H1 (cell line): ENCODE measurements around the gene GLS. TPM values are rescaled to one million over a fixed set of nuclear protein-coding genes. Genes with fewer than 3 reads are reported as not detected.

ENCODE experiments used
- CTCF ChIA-PET: fragments of 300-600 bp; sonication (Branson Sonifier 250); formaldehyde crosslinking; loops from one replicate; lab custom pipeline; 2021; ENCODE audit not compliant: partially characterized antibody; lab: Charles Lee
- POLR2A ChIA-PET: fragments of 300-600 bp; sonication (Branson Sonifier 250); formaldehyde crosslinking; loops from one replicate; lab custom pipeline; 2021; ENCODE audit warnings: inconsistent platforms; ENCODE audit not compliant: partially characterized antibody; lab: Charles Lee
- DNase-seq, 2 experiments: peaks; one replicate each; pipeline versions ENCODE4 v3.0.0 to v3.0.0-alpha.2; 2010 to 2022; ENCODE audit warnings: low spot score in 2 of 2, low read depth in 1 of 2, mixed read lengths in 1 of 2
- FAIRE-seq: peaks from 2 replicates; lab custom pipeline; 2011; peaks lifted over from hg19 to GRCh38; lab: Jason Lieb, UNC
- H2AFZ ChIP-seq: 2 replicates; pipeline ENCODE4 v1.8.1; 2012; ENCODE audit warnings: low read length, inconsistent platforms
- H2AK5ac ChIP-seq: 2 replicates; pipeline ENCODE4 v1.6.1; 2013; ENCODE audit warnings: low read depth, low read length
- H2BK120ac ChIP-seq: replicated peaks from 2 replicates; pipeline ENCODE3; 2013; ENCODE audit warnings: low read depth, low read length, inconsistent platforms
- H2BK12ac ChIP-seq: 2 replicates; pipeline ENCODE4 v1.6.1; 2013; ENCODE audit warnings: low read depth, low read length
- H2BK15ac ChIP-seq: 2 replicates; pipeline ENCODE4 v1.6.1; 2013; ENCODE audit warnings: low read length
- H2BK20ac ChIP-seq: 2 replicates; pipeline ENCODE4 v1.6.1; 2013; ENCODE audit warnings: low read length
- H2BK5ac ChIP-seq: 2 replicates; pipeline ENCODE4 v1.6.1; 2013; ENCODE audit warnings: low read depth, low read length
- H3K14ac ChIP-seq: 2 replicates; pipeline ENCODE4 v1.6.1; 2013; ENCODE audit warnings: inconsistent platforms; ENCODE audit not compliant: insufficient read length
- H3K18ac ChIP-seq: 2 replicates; pipeline ENCODE4 v1.6.1; 2013; ENCODE audit warnings: low read length; ENCODE audit errors: extremely low read depth
- H3K23ac ChIP-seq: 2 replicates; pipeline ENCODE4 v1.6.1; 2013; ENCODE audit warnings: inconsistent platforms; ENCODE audit not compliant: insufficient read length
- H3K23me2 ChIP-seq: 2 replicates; pipeline ENCODE4 v1.6.1; 2013; ENCODE audit warnings: low read depth, low read length
- H3K27ac ChIP-seq: 2 replicates; pipeline ENCODE4 v1.6.1; 2011; ENCODE audit warnings: low read depth, low read length, inconsistent platforms
- H3K27me3 ChIP-seq, 4 experiments: replicated peaks in 1 of 4; 1 replicate in 1 of 4; 2 replicates in 3 of 4; pipeline versions ENCODE4 v1.6.1 to v1.8.1; 2011 to 2013; ENCODE audit warnings: low read length in 3 of 4, mild to moderate bottlenecking in 3 of 4, inconsistent platforms in 2 of 4, mixed read lengths in 2 of 4, moderate library complexity in 1 of 4; ENCODE audit not compliant: control insufficient read depth in 3 of 4, insufficient read depth in 3 of 4; ENCODE audit errors: extremely low read depth in 1 of 4
- H3K36me3 ChIP-seq, 4 experiments: 2 replicates each; pipeline versions ENCODE4 v1.6.1 to v1.8.1; 2011 to 2013; ENCODE audit warnings: mild to moderate bottlenecking in 4 of 4, low read length in 3 of 4, moderate library complexity in 2 of 4, control low read depth in 1 of 4, inconsistent platforms in 1 of 4; ENCODE audit not compliant: insufficient read depth in 4 of 4, control insufficient read depth in 2 of 4
- H3K4ac ChIP-seq: replicated peaks from 2 replicates; pipeline ENCODE3; 2013; ENCODE audit warnings: low read length, low read depth, mixed read lengths, inconsistent platforms; ENCODE audit not compliant: insufficient read length
- H3K4me1 ChIP-seq, 4 experiments: replicated peaks in 1 of 4; 1 replicate in 1 of 4; 2 replicates in 3 of 4; pipeline versions ENCODE4 v1.6.1 to v1.8.1; 2011 to 2013; ENCODE audit warnings: low read length in 3 of 4, inconsistent platforms in 2 of 4, mixed read lengths in 1 of 4; ENCODE audit not compliant: insufficient read depth in 4 of 4, control insufficient read depth in 3 of 4
- H3K4me2 ChIP-seq, 2 experiments: 2 replicates each; pipeline versions ENCODE4 v1.6.1 to v1.8.1; 2011 to 2013; ENCODE audit warnings: low read depth in 2 of 2, low read length in 2 of 2, control low read depth in 1 of 2, inconsistent platforms in 1 of 2, mild to moderate bottlenecking in 1 of 2; ENCODE audit not compliant: insufficient read depth in 1 of 2
- H3K4me3 ChIP-seq, 4 experiments: fragments of 200-600, 300-600 bp in 1 of 4; sonication (generic), shearing (Covaris generic), sonication (Bioruptor Twin) in 1 of 4; 2 replicates each; pipeline versions ENCODE4 v1.5.1 to v1.8.1; 2011 to 2016; ENCODE audit warnings: low read length in 4 of 4, low read depth in 3 of 4, control low read depth in 2 of 4, inconsistent platforms in 2 of 4, mild to moderate bottlenecking in 2 of 4, mixed read lengths in 1 of 4, moderate library complexity in 1 of 4; ENCODE audit not compliant: insufficient read depth in 2 of 4; ENCODE audit errors: extremely low read depth in 1 of 4
- H3K56ac ChIP-seq: replicated peaks from 2 replicates; pipeline ENCODE3; 2013; ENCODE audit warnings: low read depth, mild to moderate bottlenecking, mixed read lengths, low read length, inconsistent platforms; ENCODE audit not compliant: insufficient read length
- H3K79me1 ChIP-seq: 2 replicates; pipeline ENCODE4 v1.6.1; 2013; ENCODE audit warnings: low read depth, low read length, control low read depth
- H3K79me2 ChIP-seq, 2 experiments: 2 replicates each; pipeline versions ENCODE4 v1.6.1 to v1.8.1; 2012 to 2013; ENCODE audit warnings: low read length in 2 of 2, mild to moderate bottlenecking in 2 of 2, inconsistent platforms in 1 of 2; ENCODE audit not compliant: insufficient read depth in 2 of 2, control insufficient read depth in 1 of 2
- H3K9ac ChIP-seq, 4 experiments: replicated peaks in 1 of 4; 1 replicate in 1 of 4; 2 replicates in 3 of 4; pipeline versions ENCODE4 v1.6.1 to v1.8.1; 2011 to 2013; ENCODE audit warnings: low read depth in 3 of 4, low read length in 3 of 4, control low read depth in 2 of 4, mild to moderate bottlenecking in 2 of 4, moderate library complexity in 2 of 4, inconsistent platforms in 1 of 4; ENCODE audit errors: extremely low read depth in 1 of 4
- H3K9me3 ChIP-seq, 2 experiments: 2 replicates each; pipeline versions ENCODE4 v1.6.1 to v1.8.1; 2012 to 2013; ENCODE audit warnings: mild to moderate bottlenecking in 2 of 2, moderate library complexity in 2 of 2, control low read depth in 1 of 2, inconsistent platforms in 1 of 2, low read depth in 1 of 2, low read length in 1 of 2, mixed read lengths in 1 of 2; ENCODE audit not compliant: insufficient read depth in 2 of 2
- H4K20me1 ChIP-seq, 2 experiments: replicated peaks in 1 of 2; 2 replicates each; pipeline versions ENCODE3 to v1.8.1; 2011 to 2013; ENCODE audit warnings: inconsistent platforms in 2 of 2, low read length in 2 of 2, mild to moderate bottlenecking in 1 of 2; ENCODE audit not compliant: insufficient read depth in 2 of 2, control insufficient read depth in 1 of 2
- H4K5ac ChIP-seq: 2 replicates; pipeline ENCODE4 v1.6.1; 2013; ENCODE audit warnings: low read length, low read depth, mixed read lengths, inconsistent platforms; ENCODE audit not compliant: insufficient read length
- H4K8ac ChIP-seq: 2 replicates; pipeline ENCODE4 v1.8.0; 2013; ENCODE audit warnings: mild to moderate bottlenecking, moderate library complexity, low read length, inconsistent platforms; ENCODE audit not compliant: insufficient read depth; ENCODE audit errors: extremely low read depth
- H4K91ac ChIP-seq: replicated peaks from 2 replicates; pipeline ENCODE3; 2013; ENCODE audit warnings: low read length, mixed read lengths, inconsistent platforms; ENCODE audit not compliant: insufficient read length
- BRCA1 ChIP-seq: IDR thresholded peaks from 2 replicates; pipeline ENCODE4 v1.6.1; 2012; ENCODE audit warnings: low read depth, low read length, improper control_type of control experiment
- CBX8 ChIP-seq: fragments of 300-800, 300-1000 bp; sonication (generic); IDR thresholded peaks from 2 replicates; pipeline ENCODE4 v1.7.1; 2016; ENCODE audit warnings: low read depth, low read length, borderline replicate concordance
- EP300 ChIP-seq, 2 experiments: IDR thresholded peaks; 1 replicate in 1 of 2; 2 replicates in 1 of 2; pipeline ENCODE4 v1.6.1; 2011 to 2012; ENCODE audit warnings: low read depth in 2 of 2, low read length in 2 of 2, mild to moderate bottlenecking in 2 of 2, borderline replicate concordance in 1 of 2, inconsistent platforms in 1 of 2, moderate library complexity in 1 of 2
- KDM1A ChIP-seq: fragments of 200-600, 300-600 bp; sonication (generic); IDR thresholded peaks from 2 replicates; pipeline ENCODE4 v1.7.1; 2016; ENCODE audit warnings: mild to moderate bottlenecking, low read length, borderline replicate concordance
- RBBP5 ChIP-seq: IDR thresholded peaks from 2 replicates; pipeline ENCODE4 v1.7.1; 2012; ENCODE audit warnings: low read depth, mild to moderate bottlenecking, inconsistent platforms, low read length, moderate library complexity, borderline replicate concordance
- RFX5 ChIP-seq: IDR thresholded peaks from 2 replicates; pipeline ENCODE4 v1.6.1; 2011; ENCODE audit warnings: low read depth, low read length, improper control_type of control experiment, borderline replicate concordance
- RXRA ChIP-seq: IDR thresholded peaks from 2 replicates; pipeline ENCODE4 v1.6.1; 2011; ENCODE audit warnings: low read depth, mild to moderate bottlenecking, low read length, moderate library complexity; ENCODE audit not compliant: insufficient read depth
- SAP30 ChIP-seq: fragments of 300-600 bp; sonication (generic); IDR thresholded peaks from 2 replicates; pipeline ENCODE4 v1.7.1; 2012; ENCODE audit warnings: low read length, moderate library complexity, mild to moderate bottlenecking, inconsistent platforms; ENCODE audit not compliant: insufficient read depth, insufficient replicate concordance
- SP2 ChIP-seq: IDR thresholded peaks from 2 replicates; pipeline ENCODE4 v1.6.1; 2012; ENCODE audit warnings: mild to moderate bottlenecking, low read length, inconsistent platforms
- SUZ12 ChIP-seq: fragments of 200-600 bp; sonication (generic); IDR thresholded peaks from 2 replicates; pipeline ENCODE4 v1.6.1; 2012; ENCODE audit warnings: mild to moderate bottlenecking, inconsistent platforms, low read length, moderate library complexity, mixed read lengths
- TAF1 ChIP-seq: IDR thresholded peaks from 2 replicates; pipeline ENCODE4 v1.6.1; 2011; ENCODE audit warnings: mild to moderate bottlenecking, low read depth, low read length
- ZNF274 ChIP-seq: IDR thresholded peaks from 2 replicates; pipeline ENCODE4 v1.7.0; 2012; ENCODE audit warnings: low read length, borderline replicate concordance; ENCODE audit errors: extremely low read depth
- WGBS, 2 experiments: shearing (Covaris generic) in 1 of 2; methylation state at CpG; one replicate each; pipeline versions ENCODE4 v1.1.6 to v1.1.7; 2013 to 2015; ENCODE audit warnings: low lambda C conversion rate in 2 of 2, mixed read lengths in 2 of 2, inconsistent platforms in 1 of 2, low coverage in 1 of 2, missing lambda C conversion rate in 1 of 2; ENCODE audit not compliant: insufficient replicate concordance in 2 of 2, insufficient coverage in 1 of 2, insufficient read length in 1 of 2; ENCODE audit errors: extremely low coverage in 1 of 2, missing lambda C conversion rate in 1 of 2; 5-methylcytosine and 5-hydroxymethylcytosine counted together
- polyA plus RNA-seq, 7 experiments: library from polyadenylated mRNA; depleted of rRNA in 3 of 7; stranded (reverse) in 5 of 7; unstranded in 2 of 7; fragments of >200 nt in 5 of 7; fragments of 200-250 nt in 2 of 7; gene quantifications; 1 replicate in 5 of 7; 2 replicates in 1 of 7; 4 replicates in 1 of 7; pipeline versions ENCODE4 v1.2.1 to v1.2.3, GENCODE V29; 2011 to 2013; ENCODE audit warnings: missing spikeins in 2 of 7, mixed read lengths in 2 of 7
- total RNA-seq: library from RNA; stranded (reverse); fragmentation: NEBNext Ultra II Directional; extraction: Animal tissue kit (Norgen Biotek cat#: 25700); gene quantifications from 2 replicates; pipeline ENCODE4 v1.2.1, GENCODE V29; 2021

GLS gene
- total and polyA plus RNA-seq, 2 of the 8 experiments (the other 6 are each of a cell fraction or from before 2014, with no cell fraction given): 15.7 to 89.8 TPM

DNA sequence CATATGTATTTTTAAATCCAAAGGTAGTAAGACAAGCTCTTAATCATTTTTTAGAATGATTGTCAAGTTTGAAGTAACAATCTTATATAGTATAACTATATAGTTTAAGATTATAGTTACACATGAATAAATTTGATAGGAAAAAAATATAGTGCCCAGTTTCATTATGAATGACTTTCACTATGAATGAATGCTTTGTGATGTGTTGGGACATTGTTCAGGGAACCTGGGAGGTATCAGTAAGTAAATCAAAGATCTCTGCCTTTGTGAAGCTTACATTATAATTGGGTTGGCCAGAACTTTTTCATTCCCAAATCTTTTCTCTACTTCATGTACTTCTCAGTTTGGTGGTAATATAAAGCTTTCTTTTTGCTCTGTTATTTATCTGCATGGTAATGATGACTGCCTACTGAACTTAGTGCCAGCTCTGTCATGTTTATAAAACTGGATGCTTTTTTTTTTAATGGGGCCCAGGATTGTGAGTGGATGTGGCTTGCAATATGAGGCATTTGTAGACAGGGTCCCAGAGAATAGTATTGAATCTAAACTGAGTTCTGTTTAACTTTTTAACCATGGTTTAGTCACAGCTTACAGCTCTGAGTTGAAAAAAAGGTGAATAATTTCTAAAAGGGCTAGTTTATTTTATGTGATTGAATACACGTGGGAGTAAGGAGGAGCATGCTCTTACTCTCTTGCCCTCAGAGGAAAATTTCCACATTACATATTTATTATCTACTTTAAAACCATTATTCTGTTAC is 23.3 kb downstream of the GLS start:
- H3K79me2 ChIP-seq: no peaks in the 10 kb centered on the region
- no peak overlapping the region for H2BK120ac ChIP-seq
- no peak for DNase-seq
- no peaks in the 10 kb centered on the region for H3K23me2 ChIP-seq
- no peaks in the 10 kb centered on the region for H3K79me1 ChIP-seq
- H2AK5ac ChIP-seq: no peak overlapping the region
- H3K4me2 ChIP-seq: no peak overlapping the region
- H4K91ac ChIP-seq: no peak overlapping the region
- no peaks in the 10 kb centered on the region for H4K20me1 ChIP-seq
- H3K9ac ChIP-seq: no peak overlapping the region
- 85% methylated on average over 1 of the region's 1 CpG; no CpG with 5 or more reads in 1 of the 2 experiments for WGBS, 2 experiments
- no peak overlapping the region for H3K27ac ChIP-seq
- H3K36me3 ChIP-seq: peaks cover 0 to 42% (median 2%) of the 10 kb centered on the region in 4 experiments; a peak in 4 of 8 replicates
- no peak overlapping the region for H3K18ac ChIP-seq
- H2BK12ac ChIP-seq: no peak overlapping the region
- no peaks in the 10 kb centered on the region for H3K9me3 ChIP-seq
- no peaks in the 10 kb centered on the region for H3K27me3 ChIP-seq
- no peak overlapping the region for H3K23ac ChIP-seq
- no peak overlapping the region for H3K56ac ChIP-seq
- H3K4me3 ChIP-seq: no peak overlapping the region
- H2BK20ac ChIP-seq: no peak overlapping the region
- H2AFZ ChIP-seq: no peak overlapping the region
- no peak for FAIRE-seq
- CTCF ChIA-PET: interaction anchor here (0.6 to 1.0 kb wide), 2 partner anchors 53 to 54 kb away, joined by 3 read pairs; no protein-coding TSS in a partner anchor
- no peak overlapping the region for H4K5ac ChIP-seq
- POLR2A ChIA-PET: no interaction called here
- 0 out of 7 replicates have a peak, but pooled peaks cover 0 to 2% (median 0%) of the 10 kb centered on the region in 4 experiments for H3K4me1 ChIP-seq
- no peak overlapping the region for H3K14ac ChIP-seq
- no peak overlapping the region for H4K8ac ChIP-seq
- no peak overlapping the region for H3K4ac ChIP-seq
- no peak overlapping the region for H2BK5ac ChIP-seq
- H2BK15ac ChIP-seq: no peak overlapping the region
- no peak for TF ChIP-seq TAF1
- TF ChIP-seq RBBP5: no peak
- TF ChIP-seq ZNF274: no peak
- TF ChIP-seq BRCA1: no peak
- TF ChIP-seq CBX8: no peak
- no peak for TF ChIP-seq KDM1A
- no peak for TF ChIP-seq SUZ12
- no peak for TF ChIP-seq RXRA
- TF ChIP-seq EP300 (IDR thresholded peaks at IDR 0.05; ENCODE audit: borderline replicate concordance in 1 of 2, low read depth in 2 of 2, low read length in 2 of 2): no peak
- TF ChIP-seq SAP30: no peak
- TF ChIP-seq SP2: no peak
- TF ChIP-seq RFX5: no peak
